WTC11 (cell line): Measurements from ENCODE around the gene NT5DC4. TPM values are rescaled to one million over a fixed set of nuclear protein-coding genes. Genes with fewer than 3 reads are reported as not detected.

Experiments
- ATAC-seq: fragments of 200-7000 bp; cut with Tn5 transposase; 2 replicates; pipeline ENCODE4 v1.10.0; 2021; ENCODE audit warnings: mild to moderate bottlenecking, moderate library complexity
- CTCF ChIA-PET: fragments of 300-600 bp; sonication (Branson Sonifier 250); formaldehyde crosslinking; loops from one replicate; lab custom pipeline; 2021; ENCODE audit warnings: antibody characterized with exemption; lab: Charles Lee
- POLR2A ChIA-PET: fragments of 350-600 bp; sonication (Branson Sonifier 250); formaldehyde crosslinking; loops from one replicate; lab custom pipeline; 2021; ENCODE audit warnings: antibody characterized with exemption; lab: Charles Lee
- DNase-seq: peaks from one replicate; pipeline ENCODE4 v3.0.0; 2021; ENCODE audit warnings: low spot score
- H3K27ac Mint-ChIP-seq: 2 replicates; pipeline ENCODE4 v1.8.0; 2021; ENCODE audit warnings: mixed read lengths
- H3K27me3 Mint-ChIP-seq: 2 replicates; pipeline ENCODE4 v1.8.0; 2021; ENCODE audit warnings: low read depth, mild to moderate bottlenecking, moderate library complexity, mixed read lengths
- H3K36me3 Mint-ChIP-seq: 2 replicates; pipeline ENCODE4 v1.8.0; 2021; ENCODE audit warnings: mixed read lengths
- H3K4me1 Mint-ChIP-seq: 2 replicates; pipeline ENCODE4 v1.8.0; 2022; ENCODE audit warnings: mixed read lengths
- H3K4me3 Mint-ChIP-seq: 2 replicates; pipeline ENCODE4 v1.8.0; 2021; ENCODE audit warnings: mild to moderate bottlenecking, moderate library complexity, mixed read lengths
- H3K9me3 Mint-ChIP-seq: 2 replicates; pipeline ENCODE4 v1.8.0; 2021; ENCODE audit warnings: mixed read lengths
- CBFB ChIP-seq: sonication (generic); formaldehyde crosslinking; IDR thresholded peaks from 2 replicates; pipeline ENCODE4 v1.8.1; 2022; ENCODE audit warnings: mild to moderate bottlenecking, low read depth, missing genetic modification reagents
- CTCF ChIP-seq: fragments of 200-600 bp; IDR thresholded peaks from 2 replicates; pipeline ENCODE4 v1.8.0; 2022; ENCODE audit warnings: antibody characterized with exemption
- ESRRA ChIP-seq: sonication (generic); formaldehyde crosslinking; IDR thresholded peaks from 2 replicates; pipeline ENCODE4 v1.8.1; 2022; ENCODE audit warnings: mild to moderate bottlenecking, missing genetic modification reagents, borderline replicate concordance
- ETV6 ChIP-seq: sonication (generic); formaldehyde crosslinking; IDR thresholded peaks from 2 replicates; pipeline ENCODE4 v1.8.1; 2022; ENCODE audit warnings: mild to moderate bottlenecking, missing genetic modification reagents
- MXD4 ChIP-seq: fragments of 250-450 bp; sonication (Bioruptor Pico); IDR thresholded peaks from 2 replicates; pipeline ENCODE4 v1.8.0; 2021; ENCODE audit warnings: mild to moderate bottlenecking, moderate library complexity, borderline replicate concordance
- NFATC4 ChIP-seq: fragments of 250-450 bp; sonication (Bioruptor Pico); IDR thresholded peaks from 2 replicates; pipeline ENCODE4 v1.9.0; 2021; ENCODE audit warnings: mild to moderate bottlenecking
- NFYB ChIP-seq: sonication (generic); formaldehyde crosslinking; conservative IDR thresholded peaks from 2 replicates; pipeline ENCODE4 v1.8.0; 2022; ENCODE audit warnings: low read depth, missing genetic modification reagents
- NR2C2 ChIP-seq: sonication (generic); formaldehyde crosslinking; IDR thresholded peaks from 2 replicates; pipeline ENCODE4 v1.8.0; 2022; ENCODE audit warnings: mild to moderate bottlenecking, missing genetic modification reagents
- TP53 ChIP-seq: sonication (generic); formaldehyde crosslinking; IDR thresholded peaks from 2 replicates; pipeline ENCODE4 v1.8.1; 2023; ENCODE audit warnings: mild to moderate bottlenecking, missing genetic modification reagents
- ZBTB21 ChIP-seq: sonication (generic); formaldehyde crosslinking; IDR thresholded peaks from 2 replicates; pipeline ENCODE4 v1.8.1; 2023; ENCODE audit warnings: mild to moderate bottlenecking, missing genetic modification reagents, borderline replicate concordance
- ZNF219 ChIP-seq: sonication (generic); formaldehyde crosslinking; IDR thresholded peaks from 2 replicates; pipeline ENCODE4 v1.8.0; 2023; ENCODE audit warnings: missing genetic modification reagents, mild to moderate bottlenecking, borderline replicate concordance
- ZNF416 ChIP-seq: fragments of 250-450 bp; sonication (Bioruptor Pico); IDR thresholded peaks from 2 replicates; pipeline ENCODE4 v1.9.0; 2021; ENCODE audit warnings: mild to moderate bottlenecking, inconsistent platforms
- ZSCAN18 ChIP-seq: fragments of 250-450 bp; sonication (Bioruptor Pico); IDR thresholded peaks from 2 replicates; pipeline ENCODE4 v2.1.2; 2022; ENCODE audit warnings: mild to moderate bottlenecking, moderate library complexity
- total RNA-seq: library from RNA; stranded (reverse); gene quantifications from 3 replicates; pipeline ENCODE4 v1.2.3, GENCODE V29; 2021
- TF ChIP-seq, protein P1 (sequence below): sonication (generic); formaldehyde crosslinking; IDR thresholded peaks from 2 replicates; pipeline ENCODE4 v1.8.0; 2022; ENCODE audit warnings: mild to moderate bottlenecking, missing genetic modification reagents

NT5DC4 gene
- total RNA-seq, 1 experiment from 2014 or later: not detected

- TF ChIP-seq MXD4 (no peak), CTCF (peak; percentile 76)
- ChIA-PET CTCF (interaction anchor here (0.6 to 5.7 kb wide), 21 partner anchors 10 to 209 kb away, joined by 3 to 82 read pairs (median 4); partner anchors contain the start of gene IL1A), POLR2A (no interaction called here)
- Mint-ChIP-seq H3K4me1 (no peaks in the 10 kb centered on the region), H3K4me3 (no peak overlapping the region), H3K27me3 (no peaks in the 10 kb centered on the region), H3K9me3 (no peaks in the 10 kb centered on the region), H3K27ac (peak overlapping the region; percentile 19; the same call in 1 of the 2 replicates), H3K36me3 (peaks cover 44% of the 10 kb centered on the region)
- DNase-seq: peak; percentile 85
- ATAC-seq: peak; percentile 89
These were observed 29.1 kb downstream of the NT5DC4 start for GRCh38 chr2:112749755-112750559.

DNA sequence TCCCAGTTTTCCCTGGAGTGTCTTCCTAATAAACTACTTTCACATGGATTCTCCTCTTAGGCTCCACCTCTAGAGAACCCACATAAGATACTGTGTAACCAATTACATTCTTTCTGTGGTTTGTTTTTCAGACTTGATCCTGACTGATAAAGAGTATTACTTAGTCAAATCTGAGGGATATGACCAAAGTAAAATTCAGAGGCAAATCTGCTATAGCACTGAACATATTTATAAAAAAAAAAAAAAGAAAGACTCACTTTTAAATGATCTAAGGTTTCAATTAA lies 29.7 kb downstream of the NT5DC4 start:
- H3K36me3 Mint-ChIP-seq: peaks cover 46% of the 10 kb centered on the region
- ChIA-PET CTCF (interaction anchor here (2.0 to 5.7 kb wide), 4 partner anchors 83 to 208 kb away, joined by 7 to 82 read pairs (median 40); no protein-coding TSS in a partner anchor), POLR2A (no interaction called here)

GRCh38 chr2:112751451-112752197 lies 30.8 kb downstream of the NT5DC4 start:
- no peak for DNase-seq
- no peak for ATAC-seq
- Mint-ChIP-seq H3K4me1 (no peaks in the 10 kb centered on the region), H3K27me3 (no peaks in the 10 kb centered on the region), H3K27ac (no peak overlapping the region), H3K9me3 (no peaks in the 10 kb centered on the region), H3K4me3 (no peak overlapping the region), H3K36me3 (peaks cover 49% of the 10 kb centered on the region)
- no peak for TF ChIP-seq NR2C2 (CRISPR knock-in tag)
- TF ChIP-seq TP53 (CRISPR knock-in tag): no peak
- no peak for TF ChIP-seq ESRRA (CRISPR knock-in tag)
- TF ChIP-seq NFATC4: no peak
- TF ChIP-seq ZSCAN18 (CRISPR knock-in tag): no peak
- no peak for TF ChIP-seq ETV6 (CRISPR knock-in tag)
- TF ChIP-seq ZNF416 (CRISPR knock-in tag): no peak
- POLR2A ChIA-PET: no interaction called here
- CTCF ChIA-PET: interaction anchor here (0.8 to 5.7 kb wide), 2 partner anchors 133 to 190 kb away, joined by 5 to 82 read pairs; no protein-coding TSS in a partner anchor

More for the DNA sequence above, 29.7 kb downstream of the NT5DC4 start:
- H3K4me3 Mint-ChIP-seq: no peak overlapping the region
- no peak for ATAC-seq
- no peak for TF ChIP-seq ZSCAN18 (CRISPR knock-in tag)
- H3K27ac Mint-ChIP-seq: no peak overlapping the region
- no peaks in the 10 kb centered on the region for H3K9me3 Mint-ChIP-seq
- DNase-seq: no peak
- no peaks in the 10 kb centered on the region for H3K4me1 Mint-ChIP-seq
- no peaks in the 10 kb centered on the region for H3K27me3 Mint-ChIP-seq

GRCh38 chr2:112752667-112753066 lies 31.8 kb downstream of the NT5DC4 start:
- ChIA-PET CTCF (interaction anchor here (0.6 to 5.7 kb wide), 4 partner anchors 132 to 207 kb away, joined by 3 to 82 read pairs (median 4); no protein-coding TSS in a partner anchor), POLR2A (no interaction called here)
- Mint-ChIP-seq H3K27me3 (no peaks in the 10 kb centered on the region), H3K4me3 (no peak overlapping the region), H3K27ac (no peak overlapping the region), H3K4me1 (no peaks in the 10 kb centered on the region), H3K36me3 (peaks cover 54% of the 10 kb centered on the region), H3K9me3 (no peaks in the 10 kb centered on the region)
- no peak for ATAC-seq
- DNase-seq: no peak
- TF ChIP-seq ZSCAN18 (CRISPR knock-in tag) (no peak), CBFB (no peak), NFYB (no peak), ZBTB21 (CRISPR knock-in tag) (no peak), ZNF219 (CRISPR knock-in tag) (no peak)
- TF ChIP-seq, protein P1, sequence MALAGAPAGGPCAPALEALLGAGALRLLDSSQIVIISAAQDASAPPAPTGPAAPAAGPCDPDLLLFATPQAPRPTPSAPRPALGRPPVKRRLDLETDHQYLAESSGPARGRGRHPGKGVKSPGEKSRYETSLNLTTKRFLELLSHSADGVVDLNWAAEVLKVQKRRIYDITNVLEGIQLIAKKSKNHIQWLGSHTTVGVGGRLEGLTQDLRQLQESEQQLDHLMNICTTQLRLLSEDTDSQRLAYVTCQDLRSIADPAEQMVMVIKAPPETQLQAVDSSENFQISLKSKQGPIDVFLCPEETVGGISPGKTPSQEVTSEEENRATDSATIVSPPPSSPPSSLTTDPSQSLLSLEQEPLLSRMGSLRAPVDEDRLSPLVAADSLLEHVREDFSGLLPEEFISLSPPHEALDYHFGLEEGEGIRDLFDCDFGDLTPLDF (CRISPR knock-in tag): no peak
